GM18867 (cell line): Measurements from ENCODE around the gene MAP3K6.

ENCODE experiments used
- ATAC-seq: cut with Tn5 transposase; IDR thresholded peaks from one replicate; pipeline ENCODE4 v1.9.1; 2021; ENCODE audit warnings: mild to moderate bottlenecking, moderate library complexity; ENCODE audit not compliant: unreplicated experiment

Gene MAP3K6

DNA sequence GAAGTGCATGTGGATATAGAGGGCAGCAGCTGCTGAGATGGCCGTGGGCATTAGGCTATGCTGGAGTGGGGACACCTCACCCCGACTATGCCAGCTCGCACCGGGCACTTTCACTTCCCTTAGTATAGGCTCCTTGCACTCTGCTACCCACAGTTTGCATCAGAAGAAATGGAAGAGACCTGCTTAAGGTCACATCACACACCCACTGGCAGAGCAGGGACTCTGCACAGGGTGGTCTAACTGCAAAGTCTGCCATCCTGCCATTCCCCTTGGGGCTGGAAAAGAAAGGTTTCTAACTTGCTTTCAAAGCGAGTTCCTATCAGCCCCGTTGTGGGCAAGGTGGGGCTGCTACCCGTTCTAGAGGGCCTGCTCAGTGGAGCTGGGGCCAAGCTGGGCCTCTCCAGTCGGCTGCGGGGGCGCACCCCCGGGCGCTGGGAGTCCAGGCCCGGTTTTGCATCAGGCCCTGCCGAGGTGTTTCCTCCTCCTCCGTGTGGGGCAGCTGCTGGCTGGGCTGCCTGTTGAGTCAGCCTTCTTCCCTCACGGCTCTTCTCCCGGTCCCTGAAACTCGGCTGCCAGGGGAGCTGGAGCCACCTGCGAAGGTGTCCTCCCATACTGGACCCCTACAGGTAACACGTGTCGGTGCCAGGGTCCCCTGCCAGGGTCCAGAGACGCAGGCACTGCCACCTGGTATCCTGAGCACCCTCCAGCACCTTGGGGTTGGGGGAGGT is 25.1 kb downstream of the MAP3K6 start, which contains the start of gene SYTL1:
Gene SYTL1, plus strand, starts transcription at position 498 of the 728 bp plus-strand sequence. CDS start 3,313 bp downstream, outside the sequence.
- ATAC-seq: peak; percentile 55

DNA sequence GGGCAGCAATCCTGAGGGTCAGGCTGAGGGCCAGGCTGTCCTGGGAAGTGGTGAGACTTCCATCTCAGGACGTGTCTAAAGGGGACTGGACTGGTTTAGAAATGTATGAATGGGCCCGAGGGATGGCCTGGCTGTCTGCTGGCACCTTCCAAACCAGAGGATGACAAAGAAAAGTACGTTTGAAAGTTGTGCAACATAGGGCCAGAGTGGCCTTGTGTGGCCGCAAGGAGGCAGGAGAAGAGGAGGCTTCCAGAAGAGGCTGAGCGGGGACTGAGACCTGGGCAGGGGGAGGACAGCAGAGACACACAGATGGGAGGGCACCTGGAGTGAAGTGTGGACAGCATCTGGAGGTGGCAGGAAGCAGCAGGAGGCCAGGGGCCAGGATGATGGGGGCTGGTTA is 27.5 kb downstream of the MAP3K6 start:
- ATAC-seq: no peak

DNA sequence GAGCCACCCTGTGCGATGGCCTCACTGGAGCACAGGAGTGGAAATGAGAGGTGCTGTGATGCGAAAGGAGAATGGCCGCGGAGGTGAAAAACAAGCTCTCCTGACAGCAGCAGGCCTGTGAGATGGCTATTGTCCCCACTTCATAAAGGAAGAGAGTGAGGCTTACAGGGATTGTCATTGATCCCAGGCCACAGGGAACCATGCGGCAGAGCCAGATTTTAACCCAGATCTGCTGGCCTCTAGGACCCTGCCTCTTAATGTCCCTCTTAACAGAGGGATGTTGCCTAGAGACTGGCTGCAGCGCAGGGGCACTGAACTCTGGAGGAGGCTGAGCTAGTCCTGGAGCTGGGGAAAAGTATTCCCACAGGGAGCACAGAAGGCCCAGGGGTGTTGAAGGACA is 28.0 kb downstream of the MAP3K6 start:
- ATAC-seq: no peak

DNA sequence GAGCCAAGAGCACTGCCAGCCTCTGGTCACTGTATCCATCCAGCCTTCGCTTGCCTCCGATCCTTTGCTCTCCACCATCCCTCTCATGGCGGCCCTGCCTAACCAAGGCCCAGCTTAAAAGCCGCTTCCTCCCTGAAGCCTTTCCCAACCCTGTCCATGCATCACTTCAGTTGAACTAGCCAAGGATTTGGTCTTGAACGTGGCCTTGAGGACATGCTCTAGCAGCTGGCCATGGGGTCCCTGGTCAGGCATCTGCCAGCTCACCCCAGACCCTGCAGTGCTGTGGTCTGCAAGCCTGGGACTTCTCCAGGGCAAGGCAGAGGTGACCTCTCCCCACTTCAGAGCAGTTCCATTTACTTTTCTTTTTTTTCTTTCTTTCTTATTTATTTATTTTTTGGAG is 30.0 kb downstream of the MAP3K6 start:
- no peak for ATAC-seq

DNA sequence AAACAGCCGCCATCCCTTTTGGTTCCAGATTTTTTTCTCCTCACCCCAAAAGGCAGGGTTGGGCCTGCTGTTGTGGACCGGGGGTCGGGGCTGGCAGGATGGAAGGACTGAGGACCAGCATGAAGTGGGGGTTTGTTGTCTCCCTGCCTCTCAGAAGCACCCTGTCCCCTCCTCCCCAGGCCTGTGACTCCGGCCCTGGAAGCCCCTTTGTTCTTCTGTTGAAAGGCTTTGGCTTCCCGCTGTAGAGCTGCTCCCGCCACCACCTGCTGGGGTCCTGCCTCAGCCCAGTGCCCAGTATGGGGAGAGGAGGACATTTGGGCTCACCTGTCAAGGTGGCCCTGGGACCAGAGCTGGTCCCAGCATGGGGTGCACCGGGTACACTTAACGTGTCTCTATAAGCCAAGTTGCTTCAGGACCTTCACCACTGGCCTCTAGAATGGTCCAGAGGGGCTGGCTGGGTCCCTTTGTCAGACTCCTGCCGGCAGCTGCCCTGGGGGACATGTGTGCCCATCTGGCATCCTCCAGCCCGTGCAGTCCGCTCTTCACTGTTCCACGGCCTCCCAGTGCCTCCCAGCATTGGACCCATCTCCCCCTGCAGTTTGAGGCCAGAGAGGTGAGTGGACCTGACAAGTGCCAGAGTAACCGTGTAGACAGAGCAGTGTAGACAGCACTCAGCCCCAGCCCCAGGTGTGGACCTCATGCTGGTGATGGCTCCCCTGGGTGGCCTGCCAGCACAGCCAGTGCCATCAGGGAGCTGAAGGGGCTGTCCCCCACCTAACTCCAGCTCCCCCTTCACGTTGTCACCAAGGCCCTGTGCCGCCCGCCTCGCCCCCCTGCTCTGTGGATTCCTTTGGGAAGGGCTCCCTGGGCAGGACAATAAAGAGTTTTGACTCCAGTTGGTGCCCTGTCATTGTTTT is 31.0 kb downstream of the MAP3K6 start:
- no peak for ATAC-seq

DNA sequence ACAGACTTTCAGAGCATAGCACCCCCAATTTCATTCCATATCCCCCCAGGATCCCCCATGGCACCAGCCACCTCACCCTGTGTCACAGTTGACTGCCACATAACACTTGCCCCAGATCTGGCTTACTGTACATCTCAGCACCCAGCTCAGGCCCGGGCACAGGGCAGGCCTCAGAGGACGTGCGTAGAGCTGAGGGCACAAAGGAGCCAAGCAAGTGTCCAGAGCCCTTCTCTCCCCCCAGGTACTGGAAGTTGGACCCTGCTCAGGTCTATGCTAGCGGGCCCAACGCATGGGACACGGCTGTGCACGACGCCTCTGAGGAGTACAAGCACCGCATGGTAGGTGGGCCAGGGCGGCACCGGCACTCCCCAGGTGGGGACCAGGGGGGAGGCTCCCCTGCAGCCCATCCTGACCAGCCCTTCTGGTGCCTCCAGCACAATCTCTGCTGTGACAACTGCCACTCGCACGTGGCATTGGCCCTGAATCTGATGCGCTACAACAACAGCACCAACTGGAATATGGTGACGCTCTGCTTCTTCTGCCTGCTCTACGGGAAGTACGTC is 33.0 kb downstream of the MAP3K6 start:
- ATAC-seq: no peak

DNA sequence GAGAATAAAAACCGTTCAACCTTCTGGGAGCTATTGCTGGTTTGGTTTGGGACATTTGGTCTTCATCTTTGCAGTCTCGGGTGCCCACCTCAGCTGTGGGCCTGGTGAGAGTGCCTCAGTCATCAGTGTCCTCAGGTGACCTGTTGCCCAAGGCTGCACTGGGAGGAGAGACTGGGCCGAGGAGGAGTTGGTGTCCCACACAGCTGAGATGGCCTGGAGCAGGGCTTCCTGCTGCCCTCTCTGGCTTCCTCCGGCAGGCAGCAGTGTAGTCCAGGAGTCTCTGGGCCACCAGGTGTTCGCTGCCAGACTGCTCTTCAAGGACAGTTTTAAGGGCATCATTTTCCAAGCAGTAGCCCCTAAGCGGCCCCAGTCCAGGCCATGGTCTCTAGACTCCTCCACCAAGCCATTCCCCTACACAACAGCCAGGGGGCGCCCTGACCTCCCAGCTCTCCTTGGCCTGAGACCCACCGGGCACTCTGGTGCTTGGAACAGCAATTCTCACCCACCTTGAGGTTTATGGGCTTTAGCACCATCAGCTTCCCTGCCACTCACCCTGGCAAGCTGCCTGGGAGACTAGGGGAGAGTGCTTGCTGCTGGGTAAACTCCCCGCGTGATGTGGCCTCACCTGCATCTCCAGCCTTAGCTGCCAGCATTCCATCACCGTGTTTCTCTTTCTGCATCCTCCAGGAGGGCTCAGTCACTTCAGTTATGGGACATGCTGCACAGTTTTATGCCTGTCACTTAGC is 34.1 kb downstream of the MAP3K6 start:
- ATAC-seq: no peak

DNA sequence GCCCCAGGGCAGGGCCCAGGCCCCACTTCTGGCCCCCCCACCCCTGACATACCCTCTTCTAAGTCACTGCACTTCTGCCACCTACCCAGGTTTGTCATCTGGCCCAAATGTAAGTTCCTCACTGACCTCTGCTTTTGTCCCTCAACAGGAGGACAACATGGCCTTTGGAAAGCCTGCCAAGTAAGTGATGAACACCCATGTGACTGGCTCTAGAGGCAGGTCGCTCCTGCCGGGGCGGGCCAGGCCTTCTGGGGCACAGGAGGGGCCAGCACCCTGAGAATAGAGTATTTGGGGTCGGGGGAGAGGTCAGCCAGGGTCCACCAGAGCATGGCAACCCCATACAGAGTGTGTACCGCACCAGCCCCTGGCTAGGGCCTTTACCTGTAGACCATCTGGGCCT is 34.8 kb downstream of the MAP3K6 start:
- ATAC-seq: no peak

DNA sequence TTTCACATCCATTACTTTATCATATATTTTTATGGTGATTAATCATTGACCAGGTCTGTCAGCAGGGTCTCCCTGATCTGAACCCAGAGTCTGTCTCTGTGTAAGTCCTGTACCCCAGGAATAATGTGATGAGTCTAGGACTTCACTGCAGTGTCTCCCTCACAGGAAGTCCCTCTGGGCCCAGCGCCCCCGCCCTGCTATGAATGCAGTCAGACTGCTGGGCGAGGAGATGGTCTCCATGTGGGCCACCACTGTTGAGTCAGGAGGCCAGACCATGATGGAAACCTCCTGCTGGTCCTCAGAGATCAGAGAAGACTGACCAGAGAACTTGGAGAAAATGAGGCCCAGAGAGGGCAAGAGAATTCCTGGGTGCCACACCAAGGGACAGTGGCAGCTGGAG is 35.3 kb downstream of the MAP3K6 start:
- no peak for ATAC-seq

DNA sequence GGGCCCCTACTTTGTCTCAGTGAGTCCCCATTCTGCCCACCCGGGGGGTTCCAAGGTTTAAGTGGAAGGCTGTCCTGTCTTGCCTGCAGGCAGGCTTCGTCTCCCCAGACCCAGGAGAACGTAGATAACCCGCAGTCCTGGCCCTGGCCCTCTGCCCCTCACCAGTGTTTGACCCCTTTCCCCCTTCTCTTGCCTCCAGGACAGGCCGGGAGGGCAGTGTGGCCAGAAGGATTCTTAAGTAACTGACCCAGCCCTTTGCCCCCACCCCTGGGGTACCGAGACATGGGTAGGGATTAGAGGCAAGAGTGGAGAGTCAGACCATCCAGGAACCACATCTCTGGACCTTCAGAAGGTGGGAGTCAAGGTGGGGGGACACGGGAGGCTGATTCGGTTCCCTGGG is 36.0 kb downstream of the MAP3K6 start:
- ATAC-seq: no peak

DNA sequence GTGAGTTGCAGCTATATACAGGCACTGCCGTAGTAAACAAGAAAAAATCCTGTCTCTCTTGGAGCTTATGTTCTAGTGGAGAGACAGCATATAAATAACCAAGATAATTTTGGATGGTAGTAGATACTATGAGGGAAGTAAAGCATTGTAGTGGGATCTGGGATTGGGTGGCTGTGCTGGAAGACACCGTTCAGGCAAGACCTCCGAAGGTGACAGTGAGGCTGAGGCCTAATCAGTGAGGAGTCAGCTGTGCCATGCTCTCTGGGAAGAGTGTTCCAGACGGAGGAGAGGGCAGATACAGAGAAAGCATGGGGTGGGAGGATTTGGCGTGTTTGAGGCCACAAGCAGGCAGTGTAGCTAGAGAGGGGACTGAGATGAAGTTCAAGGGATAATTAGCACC is 38.8 kb downstream of the MAP3K6 start:
- no peak for ATAC-seq

DNA sequence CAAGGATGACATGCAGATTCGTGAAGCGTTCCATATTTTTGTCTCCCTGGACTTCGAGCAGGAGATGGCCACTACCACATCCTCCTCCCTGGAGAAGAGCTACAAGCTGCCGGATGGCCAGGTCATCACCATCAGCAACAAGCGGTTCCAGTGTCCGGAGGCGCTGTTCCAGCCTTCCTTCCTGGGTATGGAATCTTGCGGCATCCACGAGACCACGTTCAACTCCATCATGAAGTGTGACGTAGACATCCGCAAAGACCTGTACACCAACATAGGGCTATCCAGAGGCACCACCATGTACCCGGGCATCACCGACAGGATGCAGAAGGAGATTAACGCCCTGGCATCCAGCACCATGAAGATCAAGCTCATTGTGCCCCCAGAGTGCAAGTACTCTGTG is 41.5 kb downstream of the MAP3K6 start:
- no peak for ATAC-seq

DNA sequence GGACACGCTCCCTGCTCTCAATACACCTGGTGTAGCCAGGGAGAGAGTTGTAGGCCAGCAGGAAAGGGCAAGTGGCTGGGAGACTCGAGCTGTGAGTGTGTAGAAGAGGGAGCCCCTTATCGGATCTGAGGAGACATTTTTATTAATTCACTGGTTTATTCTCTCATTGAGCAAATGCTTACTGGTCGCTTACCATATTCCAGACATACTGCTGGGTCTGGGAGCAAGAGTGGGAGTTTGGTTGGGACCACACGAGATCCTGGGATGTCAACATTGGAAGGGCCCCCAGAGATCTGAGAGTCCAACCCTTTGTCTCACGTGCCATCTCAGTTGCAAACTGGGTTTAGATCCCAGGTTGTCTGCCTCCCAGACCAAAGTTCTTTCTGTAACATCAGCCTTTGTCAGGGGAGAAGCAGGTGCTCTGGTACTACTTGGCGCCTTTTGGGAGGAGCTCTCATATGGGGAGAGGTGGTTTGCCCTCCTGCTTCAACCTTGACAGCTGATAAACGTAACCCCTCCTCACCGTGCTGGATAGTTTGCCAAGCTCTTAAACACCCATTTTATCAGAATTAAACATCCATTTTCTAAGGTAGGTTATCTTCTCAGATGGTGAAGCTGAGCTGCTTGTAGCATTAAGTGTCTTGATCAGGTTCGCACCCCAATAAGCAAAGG is 44.1 kb downstream of the MAP3K6 start:
- ATAC-seq: no peak

DNA sequence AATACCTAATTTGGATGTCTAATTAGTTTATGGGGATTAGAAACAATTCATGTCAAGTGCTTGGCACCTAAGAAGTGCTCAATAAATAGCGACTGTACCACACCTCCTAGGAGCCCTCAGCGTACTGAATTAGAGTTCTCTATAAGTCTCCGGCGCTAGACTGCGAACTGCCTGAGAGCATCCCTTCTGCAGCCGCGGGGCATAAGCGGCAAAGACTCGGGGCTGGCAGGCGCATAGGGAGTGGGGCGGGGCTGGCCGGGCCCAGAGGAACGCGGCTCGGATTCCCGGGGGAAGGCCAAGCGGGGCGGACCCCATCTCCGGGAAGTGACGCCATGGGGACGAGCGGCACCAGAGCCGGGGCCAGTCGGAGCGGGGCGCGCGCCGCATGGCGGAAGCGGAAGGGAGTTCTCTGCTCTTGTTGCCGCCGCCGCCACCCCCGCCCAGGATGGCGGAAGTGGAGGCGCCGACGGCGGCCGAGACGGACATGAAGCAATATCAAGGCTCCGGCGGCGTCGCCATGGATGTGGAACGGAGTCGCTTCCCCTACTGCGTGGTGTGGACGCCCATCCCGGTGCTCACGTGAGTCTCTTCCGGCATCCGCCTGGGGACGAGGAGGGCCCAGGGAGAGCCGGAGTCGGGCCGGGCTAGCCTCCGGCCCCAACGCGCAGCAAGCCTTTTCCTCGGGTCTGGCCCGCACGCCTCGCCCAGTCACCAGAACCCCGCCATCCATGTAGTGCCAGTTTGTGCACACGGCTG is 44.8 kb downstream of the MAP3K6 start, which contains the start of gene TMEM222:
Gene TMEM222, plus strand, starts transcription at position 351 of the 756 bp plus-strand sequence. Its CDS starts 35 bp downstream, at position 386.
- ATAC-seq: peak; percentile 91

DNA sequence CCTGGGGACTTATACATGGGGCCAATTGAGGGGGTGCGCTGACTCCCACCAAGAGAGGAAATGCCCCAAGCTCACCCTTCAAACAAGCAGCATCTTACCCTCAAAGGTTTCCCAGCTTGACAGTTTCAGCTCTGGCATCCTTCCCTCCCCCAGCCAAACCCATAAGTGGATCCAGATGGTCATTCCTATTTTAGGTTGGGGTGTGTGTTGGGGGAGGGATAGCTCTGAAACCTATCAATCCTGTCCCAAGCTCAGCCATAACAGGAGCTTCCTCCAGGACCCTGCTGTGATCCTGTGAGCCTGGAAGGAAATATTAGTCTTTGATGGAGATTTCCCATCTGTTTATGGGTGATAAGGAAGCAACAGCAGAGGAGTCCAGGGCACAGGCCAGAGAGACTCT is 48.2 kb downstream of the MAP3K6 start:
- no peak for ATAC-seq

DNA sequence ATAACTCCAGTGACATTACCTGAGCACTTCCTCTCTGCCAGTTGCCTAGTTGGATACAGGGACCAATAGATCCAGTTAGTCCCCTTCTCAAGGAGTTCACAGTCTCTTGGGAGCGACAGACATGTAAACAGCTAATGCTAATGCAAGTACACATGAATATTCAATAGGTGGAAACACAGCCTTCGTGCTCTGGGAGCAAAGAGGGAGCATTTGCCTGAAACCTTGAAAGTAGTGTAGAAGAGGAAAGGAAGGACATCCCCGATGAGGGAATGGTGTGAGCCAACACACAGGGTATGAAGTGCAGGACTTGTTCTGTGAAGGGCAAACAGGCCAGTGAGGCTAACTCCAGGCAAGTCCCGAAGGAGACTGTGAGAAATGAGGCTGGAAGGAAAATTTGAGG is 48.6 kb downstream of the MAP3K6 start:
- no peak for ATAC-seq

DNA sequence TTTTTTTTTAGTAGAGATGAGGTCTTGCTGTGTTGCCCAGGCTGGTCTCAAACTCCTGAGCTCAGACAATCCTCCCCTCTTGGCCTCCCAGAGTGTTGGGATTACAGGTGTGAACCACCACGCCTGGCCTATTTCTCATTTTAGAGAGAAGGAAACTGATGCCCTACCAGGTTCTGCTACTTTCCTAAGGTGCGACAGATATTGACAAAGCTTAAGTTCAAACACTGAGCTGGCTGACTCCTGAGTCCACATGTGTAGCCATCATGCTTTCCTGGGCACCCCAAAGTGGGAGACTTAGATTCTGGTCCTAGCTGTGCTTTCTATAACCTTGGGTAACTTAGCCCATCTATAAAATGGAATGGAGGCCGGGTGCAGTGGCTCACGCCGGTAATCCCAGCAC is 49.9 kb downstream of the MAP3K6 start:
- no peak for ATAC-seq

DNA sequence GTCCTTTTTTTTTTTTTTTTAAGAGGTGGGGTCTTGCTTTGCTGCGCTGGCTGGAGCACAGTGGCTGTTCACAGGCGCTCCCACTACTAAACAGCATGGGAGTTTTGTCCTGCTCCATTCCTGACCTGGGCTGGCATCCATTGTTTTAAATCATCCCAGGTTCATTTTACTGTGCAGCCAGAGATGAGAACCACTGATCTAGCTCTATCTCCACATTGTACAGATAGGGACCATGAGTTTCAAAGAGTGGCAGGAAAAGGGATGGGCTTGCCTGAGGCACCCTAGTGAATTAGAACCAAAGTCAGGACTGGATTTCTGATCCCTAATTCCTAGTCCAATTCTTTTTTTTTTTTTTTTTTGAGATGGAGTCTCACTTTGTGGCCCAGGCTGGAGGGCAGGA is 52.0 kb downstream of the MAP3K6 start:
- ATAC-seq: no peak

DNA sequence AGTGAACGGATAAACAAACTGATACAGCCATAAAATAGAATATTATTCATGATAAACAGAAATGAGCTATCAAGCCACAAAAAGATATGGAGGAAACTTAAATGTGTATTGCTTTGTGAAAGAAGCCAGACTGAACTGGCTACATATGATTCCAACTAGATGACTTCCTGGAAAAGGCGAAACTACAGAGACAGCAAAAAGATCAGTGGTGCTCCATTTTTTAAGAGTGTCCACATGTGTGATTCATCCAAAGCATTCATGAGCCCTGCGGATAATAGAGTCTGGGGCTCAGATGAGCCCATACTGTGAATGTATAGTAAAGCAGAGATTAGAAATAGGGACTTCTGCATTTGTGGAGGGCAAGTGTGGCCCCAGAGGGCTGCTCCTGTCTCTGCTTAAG is 52.6 kb downstream of the MAP3K6 start:
- ATAC-seq: no peak
